CD8-positive, alpha-beta memory T cell (primary cell): ENCODE data around the gene CEP162. TPM values are rescaled to one million over a fixed set of nuclear protein-coding genes. Genes with fewer than 3 reads are reported as not detected.

Experiments
- CTCF ChIA-PET: fragments of 350-600 bp; sonication (Branson Sonifier 250); formaldehyde crosslinking; loops from one replicate; lab custom pipeline; 2021; ENCODE audit warnings: antibody characterized with exemption; lab: Charles Lee
- POLR2A ChIA-PET: fragments of 350-600 bp; sonication (Branson Sonifier 250); formaldehyde crosslinking; loops from one replicate; lab custom pipeline; 2021; ENCODE audit warnings: antibody characterized with exemption; lab: Charles Lee
- DNase-seq, 5 donors: peaks; one replicate each; pipeline versions ENCODE4 v3.0.0 to v3.0.0-alpha.2; 2020 to 2022; ENCODE audit warnings: mixed read lengths in 1 of 5
- H3K27ac ChIP-seq: one replicate; pipeline ENCODE4 v1.7.0; 2013; ENCODE audit warnings: low read depth, mild to moderate bottlenecking, low read length, moderate library complexity
- H3K27me3 ChIP-seq: 2 replicates; pipeline ENCODE4 v1.7.0; 2013; ENCODE audit warnings: low read length, mild to moderate bottlenecking; ENCODE audit not compliant: insufficient read depth, poor library complexity, severe bottlenecking
- H3K36me3 ChIP-seq: 2 replicates; pipeline ENCODE4 v1.7.0; 2013; ENCODE audit warnings: mild to moderate bottlenecking, low read length, moderate library complexity; ENCODE audit not compliant: insufficient read depth
- H3K4me1 ChIP-seq: 2 replicates; pipeline ENCODE4 v1.7.0; 2013; ENCODE audit warnings: mild to moderate bottlenecking, low read length, moderate library complexity; ENCODE audit not compliant: insufficient read depth
- H3K4me3 ChIP-seq: 2 replicates; pipeline ENCODE4 v1.7.0; 2013; ENCODE audit warnings: mild to moderate bottlenecking, low read length
- H3K9me3 ChIP-seq: 2 replicates; pipeline ENCODE4 v1.7.0; 2013; ENCODE audit warnings: mild to moderate bottlenecking, low read length
- H3K27ac Mint-ChIP-seq, 8 donors: one replicate each; pipeline ENCODE4 v1.8.0; 2020 to 2021; ENCODE audit warnings: mixed read lengths in 8 of 8, mild to moderate bottlenecking in 6 of 8, inconsistent platforms in 3 of 8, moderate library complexity in 3 of 8
- H3K27me3 Mint-ChIP-seq, 2 donors: one replicate each; pipeline ENCODE4 v1.8.0; 2020 to 2021; ENCODE audit warnings: mixed read lengths in 2 of 2, mild to moderate bottlenecking in 1 of 2, moderate library complexity in 1 of 2
- H3K36me3 Mint-ChIP-seq, 3 donors: one replicate each; pipeline ENCODE4 v1.8.0; 2020 to 2021; ENCODE audit warnings: mixed read lengths in 3 of 3, inconsistent platforms in 1 of 3, mild to moderate bottlenecking in 1 of 3
- H3K4me1 Mint-ChIP-seq, 3 donors: one replicate each; pipeline ENCODE4 v1.8.0; 2020 to 2021; ENCODE audit warnings: mixed read lengths in 3 of 3, inconsistent platforms in 1 of 3, mild to moderate bottlenecking in 1 of 3
- H3K4me3 Mint-ChIP-seq, 7 donors: one replicate each; pipeline ENCODE4 v1.8.0; 2020 to 2021; ENCODE audit warnings: mixed read lengths in 7 of 7, mild to moderate bottlenecking in 6 of 7, moderate library complexity in 4 of 7, inconsistent platforms in 2 of 7
- H3K9me3 Mint-ChIP-seq, 5 donors: one replicate each; pipeline ENCODE4 v1.8.0; 2020 to 2022; ENCODE audit warnings: mixed read lengths in 5 of 5, mild to moderate bottlenecking in 3 of 5, moderate library complexity in 2 of 5, inconsistent platforms in 1 of 5
- polyA plus RNA-seq: library from polyadenylated mRNA; unstranded; fragments of 300-500 nt; fragmentation: Illumina TruSeq; gene quantifications from one replicate; pipeline ENCODE4 v1.2.3, GENCODE V29; 2021
- total RNA-seq, 2 experiments: library from RNA; stranded (reverse); gene quantifications; one replicate each; pipeline ENCODE4 v1.2.3, GENCODE V29; 2021

CEP162 gene
- total and polyA plus RNA-seq, 3 experiments from 2014 or later: 5.5 to 6.0 (median 5.6) TPM

DNA sequence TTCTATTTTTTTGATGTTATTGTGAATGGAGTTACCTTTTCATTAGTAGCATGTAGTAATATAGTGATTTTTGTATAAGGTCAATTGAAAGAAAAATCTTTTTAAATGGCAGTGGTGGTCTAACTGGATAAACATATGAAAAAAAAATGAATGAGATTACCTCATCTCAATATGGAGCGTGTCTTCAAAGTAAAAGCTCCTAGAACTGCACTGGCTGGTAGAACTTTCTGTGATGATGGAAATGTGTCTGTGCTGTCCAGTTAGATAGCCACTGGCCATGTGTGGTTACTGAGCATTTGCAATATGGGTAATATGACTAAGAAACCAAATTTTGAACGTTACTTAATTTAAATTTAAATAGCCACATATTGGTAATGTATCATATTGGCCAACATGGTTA lies 149.8 kb downstream of the CEP162 start:
- Mint-ChIP-seq H3K27ac (no peak overlapping the region), H3K4me1 (no peaks in the 10 kb centered on the region), H3K9me3 (no peaks in the 10 kb centered on the region), H3K4me3 (no peak overlapping the region), H3K27me3 (peaks cover 2 to 21% of the 10 kb centered on the region in 2 donors), H3K36me3 (no peaks in the 10 kb centered on the region)
- Histone ChIP-seq H3K4me3 (no peak overlapping the region), H3K27me3 (no peaks in the 10 kb centered on the region), H3K27ac (no peak overlapping the region), H3K9me3 (no peaks in the 10 kb centered on the region), H3K36me3 (no peaks in the 10 kb centered on the region), H3K4me1 (no peaks in the 10 kb centered on the region)
- CTCF ChIA-PET: no interaction called here
- no peak for DNase-seq
- POLR2A ChIA-PET: no interaction called here

- no peaks in the 10 kb centered on the region for H3K4me1 ChIP-seq
- Mint-ChIP-seq H3K36me3 (no peaks in the 10 kb centered on the region), H3K27me3 (peaks cover 8 to 21% of the 10 kb centered on the region in 2 donors), H3K4me1 (no peaks in the 10 kb centered on the region), H3K27ac (no peak overlapping the region), H3K9me3 (peaks cover 0 to 6% (median 0%) of the 10 kb centered on the region in 5 donors), H3K4me3 (no peak overlapping the region)
- no peaks in the 10 kb centered on the region for H3K9me3 ChIP-seq
- no peaks in the 10 kb centered on the region for H3K36me3 ChIP-seq
- H3K27ac ChIP-seq: no peak overlapping the region
- H3K27me3 ChIP-seq: no peaks in the 10 kb centered on the region
- POLR2A ChIA-PET: no interaction called here
- DNase-seq: no peak
- CTCF ChIA-PET: interaction anchor here (1.1 kb wide), 1 partner anchor 10 kb away, joined by 3 read pairs; no protein-coding TSS in a partner anchor
- H3K4me3 ChIP-seq: no peak overlapping the region
Measured at GRCh38 chr6:84074988-84075781, 152.3 kb downstream of the CEP162 start.

Other genes with a start within 250 kb of the CEP162 start
- not detected for gene MRAP2, start 193.9 kb downstream of the CEP162 start, total RNA-seq
- not detected for gene MRAP2, start 193.9 kb downstream of the CEP162 start, polyA plus RNA-seq